OCI-LY7 (cell line): ENCODE data around the gene RUNDC3A.

Source experiments
- CTCF ChIP-seq: fragments of 200-600 bp; sonication (generic); conservative IDR thresholded peaks from 2 replicates; pipeline ENCODE4 v1.5.1; 2014; ENCODE audit warnings: mild to moderate bottlenecking, antibody characterized with exemption, low read length, moderate library complexity, mixed read lengths
- EZH2phosphoT487 ChIP-seq: fragments of 200-600 bp; sonication (generic); IDR thresholded peaks from 2 replicates; pipeline ENCODE4 v1.6.1; 2018; ENCODE audit warnings: low read depth, borderline replicate concordance, mild to moderate bottlenecking, mixed run types, antibody characterized with exemption, low read length, moderate library complexity, mixed read lengths

GRCh38 chr17:44277976-44278375 lies 30.4 kb upstream of the RUNDC3A start:
- TF ChIP-seq CTCF (no peak), EZH2phosphoT487 (no peak)
